Measurements from ENCODE around the gene CPNE2. TPM values are rescaled to one million over a fixed set of nuclear protein-coding genes. Genes with fewer than 3 reads are reported as not detected.
A peak's percentile ranks its signal among the peaks of the same experiment; 100 is the strongest.
"Not testable (repeated sequence)": the region's sequence is repeated elsewhere in the genome, so short reads cannot be mapped to it uniquely, and the experiment has no call there.

Gene CPNE2
- total RNA-seq, 3 donors from 2014 or later (not counting 1 experiment from before 2014, with no cell fraction given): 2.0 to 2.6 (median 2.4) TPM

GRCh38 chr16:57061084-57061905 is 31.1 kb upstream of the CPNE2 start:
- Histone ChIP-seq H3K9me3 (ENCODE audit: control insufficient read depth, insufficient read depth, low read length) (no peaks in the 10 kb centered on the region), H3K4me1 (ENCODE audit: control insufficient read depth, insufficient read depth, low read length) (no peaks in the 10 kb centered on the region), H3K4me3 (ENCODE audit: low read length) (no peak overlapping the region), H3K27me3 (ENCODE audit: control insufficient read depth, insufficient read depth, low read length) (no peaks in the 10 kb centered on the region), H3K36me3 (ENCODE audit: control insufficient read depth, insufficient read depth, low read length) (peaks cover 58% of the 10 kb centered on the region), H3K27ac (ENCODE audit: low read length) (no peak overlapping the region)
- Mint-ChIP-seq H3K36me3 (peaks cover 8% of the 10 kb centered on the region), H3K9me3 (no peaks in the 10 kb centered on the region), H3K4me1 (peaks cover 0 to 18% of the 10 kb centered on the region in 2 donors), H3K27ac (peak overlapping the region; percentile 15 to 42), H3K27me3 (ENCODE audit: low read depth in 2 of 2) (no peaks in the 10 kb centered on the region), H3K4me3 (no peak overlapping the region)
- 95% methylated on average over 11 of the region's 11 CpGs for WGBS (ENCODE audit: insufficient coverage)
- DNase-seq: no peak
- TF ChIP-seq, protein P1, sequence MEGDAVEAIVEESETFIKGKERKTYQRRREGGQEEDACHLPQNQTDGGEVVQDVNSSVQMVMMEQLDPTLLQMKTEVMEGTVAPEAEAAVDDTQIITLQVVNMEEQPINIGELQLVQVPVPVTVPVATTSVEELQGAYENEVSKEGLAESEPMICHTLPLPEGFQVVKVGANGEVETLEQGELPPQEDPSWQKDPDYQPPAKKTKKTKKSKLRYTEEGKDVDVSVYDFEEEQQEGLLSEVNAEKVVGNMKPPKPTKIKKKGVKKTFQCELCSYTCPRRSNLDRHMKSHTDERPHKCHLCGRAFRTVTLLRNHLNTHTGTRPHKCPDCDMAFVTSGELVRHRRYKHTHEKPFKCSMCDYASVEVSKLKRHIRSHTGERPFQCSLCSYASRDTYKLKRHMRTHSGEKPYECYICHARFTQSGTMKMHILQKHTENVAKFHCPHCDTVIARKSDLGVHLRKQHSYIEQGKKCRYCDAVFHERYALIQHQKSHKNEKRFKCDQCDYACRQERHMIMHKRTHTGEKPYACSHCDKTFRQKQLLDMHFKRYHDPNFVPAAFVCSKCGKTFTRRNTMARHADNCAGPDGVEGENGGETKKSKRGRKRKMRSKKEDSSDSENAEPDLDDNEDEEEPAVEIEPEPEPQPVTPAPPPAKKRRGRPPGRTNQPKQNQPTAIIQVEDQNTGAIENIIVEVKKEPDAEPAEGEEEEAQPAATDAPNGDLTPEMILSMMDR (IDR thresholded peaks at IDR 0.05): no peak
- intact Hi-C loops (cut with micrococcal nuclease): no loop called here
- ATAC-seq: no peak

DNA sequence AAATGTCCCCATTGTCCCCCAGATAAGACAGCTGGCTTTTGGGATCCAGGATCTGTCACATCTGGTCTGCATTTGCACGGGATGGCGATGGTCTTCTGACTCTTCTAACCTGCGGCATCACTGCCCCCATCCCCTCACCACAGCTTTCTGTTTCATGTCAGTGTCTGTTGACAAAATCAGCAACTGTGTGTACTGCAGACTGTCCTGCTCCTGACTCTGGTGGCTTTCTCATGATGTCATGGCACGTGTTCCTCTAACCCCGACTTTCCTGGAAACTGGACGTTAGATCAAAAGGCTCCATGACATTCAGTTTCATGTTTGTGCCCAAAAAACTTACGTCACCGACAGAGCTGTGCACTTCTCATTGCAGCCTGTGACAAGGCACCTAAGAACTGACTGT is 30.1 kb upstream of the CPNE2 start:
- Mint-ChIP-seq H3K27me3 (ENCODE audit: low read depth in 2 of 2) (no peaks in the 10 kb centered on the region), H3K9me3 (no peaks in the 10 kb centered on the region), H3K4me3 (no peak overlapping the region), H3K4me1 (peaks cover 0 to 18% of the 10 kb centered on the region in 2 donors), H3K27ac (peak overlapping the region; percentile 15 to 16), H3K36me3 (peaks cover 6% of the 10 kb centered on the region)
- peaks cover 68% of the 10 kb centered on the region for H3K36me3 ChIP-seq (ENCODE audit: control insufficient read depth, insufficient read depth, low read length)
- intact Hi-C loops (cut with micrococcal nuclease): no loop called here
- TF ChIP-seq, protein P1 (IDR thresholded peaks at IDR 0.05): no peak
- H3K27ac ChIP-seq (ENCODE audit: low read length): no peak overlapping the region
- H3K9me3 ChIP-seq (ENCODE audit: control insufficient read depth, insufficient read depth, low read length): no peaks in the 10 kb centered on the region
- 87% methylated on average over 8 of the region's 8 CpGs for WGBS (ENCODE audit: insufficient coverage)
- H3K4me1 ChIP-seq (ENCODE audit: control insufficient read depth, insufficient read depth, low read length): no peaks in the 10 kb centered on the region
- DNase-seq (no peak), ATAC-seq (no peak)
- H3K4me3 ChIP-seq (ENCODE audit: low read length): no peak overlapping the region
- no peaks in the 10 kb centered on the region for H3K27me3 ChIP-seq (ENCODE audit: control insufficient read depth, insufficient read depth, low read length)

DNA sequence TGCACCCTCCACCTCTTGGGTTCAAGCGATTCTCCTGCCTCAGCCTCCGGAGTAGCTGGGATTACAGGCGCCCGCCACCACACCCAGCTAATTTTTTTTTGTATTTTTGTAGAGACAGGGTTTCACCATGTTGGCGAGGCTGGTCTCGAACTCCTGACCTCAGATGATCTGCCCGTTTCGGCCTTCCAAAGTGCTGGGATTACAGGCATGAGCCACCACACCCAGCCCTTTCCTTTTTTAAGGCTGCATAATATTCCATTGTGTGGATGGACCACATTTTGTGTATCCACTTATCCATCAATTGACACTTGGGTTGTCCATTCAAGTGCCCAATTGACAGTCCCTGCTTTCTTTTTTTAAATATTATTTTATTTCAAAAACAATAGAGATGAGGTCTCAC is 29.2 kb upstream of the CPNE2 start:
- H3K9me3 ChIP-seq (ENCODE audit: control insufficient read depth, insufficient read depth, low read length); H3K4me3 Mint-ChIP-seq; H3K36me3 Mint-ChIP-seq; DNase-seq; H3K27me3 ChIP-seq (ENCODE audit: control insufficient read depth, insufficient read depth, low read length); H3K27ac ChIP-seq (ENCODE audit: low read length); intact Hi-C loops (cut with micrococcal nuclease); H3K4me1 ChIP-seq (ENCODE audit: control insufficient read depth, insufficient read depth, low read length); H3K4me3 ChIP-seq (ENCODE audit: low read length); H3K27me3 Mint-ChIP-seq (ENCODE audit: low read depth in 2 of 2); H3K9me3 Mint-ChIP-seq; ATAC-seq: not testable (repeated sequence)
- peaks cover 66% of the 10 kb centered on the region for H3K36me3 ChIP-seq (ENCODE audit: control insufficient read depth, insufficient read depth, low read length)
- H3K27ac Mint-ChIP-seq: peak overlapping the region in 1 of 2 donors; percentile 15
- H3K4me1 Mint-ChIP-seq: peaks cover 0 to 10% of the 10 kb centered on the region in 2 donors
- WGBS (ENCODE audit: insufficient coverage): 93% methylated on average over 8 of the region's 8 CpGs

DNA sequence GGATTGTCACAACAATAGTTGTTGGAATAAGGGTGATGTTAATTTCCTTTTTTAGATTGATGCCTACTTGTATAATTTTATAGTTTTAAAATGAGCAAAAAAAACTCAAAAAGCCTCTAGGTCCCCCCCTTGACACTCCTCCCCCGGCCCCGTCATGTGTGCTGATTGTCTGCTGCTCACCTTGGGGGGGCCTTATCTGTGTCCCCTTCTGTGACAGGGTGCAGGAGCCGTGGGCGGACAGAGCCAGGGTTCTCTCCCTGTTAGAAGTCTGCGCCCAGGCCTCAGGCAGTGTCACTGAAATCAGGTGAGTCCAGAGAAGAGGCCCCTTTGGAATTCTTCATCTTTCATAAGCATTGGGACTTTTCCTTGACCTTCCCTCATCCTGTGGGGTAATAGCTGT is 27.4 kb upstream of the CPNE2 start:
- intact Hi-C loops (cut with micrococcal nuclease): no loop called here
- Histone ChIP-seq H3K27me3 (ENCODE audit: control insufficient read depth, insufficient read depth, low read length) (no peaks in the 10 kb centered on the region), H3K4me1 (ENCODE audit: control insufficient read depth, insufficient read depth, low read length) (peaks cover 6% of the 10 kb centered on the region), H3K36me3 (ENCODE audit: control insufficient read depth, insufficient read depth, low read length) (peaks cover 68% of the 10 kb centered on the region), H3K27ac (ENCODE audit: low read length) (no peak overlapping the region), H3K4me3 (ENCODE audit: low read length) (no peak overlapping the region), H3K9me3 (ENCODE audit: control insufficient read depth, insufficient read depth, low read length) (no peaks in the 10 kb centered on the region)
- TF ChIP-seq, protein P1 (IDR thresholded peaks at IDR 0.05): no peak
- Mint-ChIP-seq H3K9me3 (no peaks in the 10 kb centered on the region), H3K27me3 (ENCODE audit: low read depth in 2 of 2) (no peaks in the 10 kb centered on the region), H3K4me1 (peaks cover 16 to 17% of the 10 kb centered on the region in 2 donors), H3K27ac (no peak overlapping the region), H3K36me3 (peaks cover 9% of the 10 kb centered on the region), H3K4me3 (no peak overlapping the region)
- ATAC-seq: no peak
- DNase-seq: no peak
- WGBS (ENCODE audit: insufficient coverage): 93% methylated on average over 5 of the region's 5 CpGs
